Medulla oblongata (tissue), 1 donor: ENCODE results near the gene CHN2.

ENCODE experiments used
- DNase-seq: peaks from one replicate; pipeline ENCODE4 v3.0.0-alpha.2; 2015; ENCODE audit errors: extremely low spot score

The CHN2 gene

DNA sequence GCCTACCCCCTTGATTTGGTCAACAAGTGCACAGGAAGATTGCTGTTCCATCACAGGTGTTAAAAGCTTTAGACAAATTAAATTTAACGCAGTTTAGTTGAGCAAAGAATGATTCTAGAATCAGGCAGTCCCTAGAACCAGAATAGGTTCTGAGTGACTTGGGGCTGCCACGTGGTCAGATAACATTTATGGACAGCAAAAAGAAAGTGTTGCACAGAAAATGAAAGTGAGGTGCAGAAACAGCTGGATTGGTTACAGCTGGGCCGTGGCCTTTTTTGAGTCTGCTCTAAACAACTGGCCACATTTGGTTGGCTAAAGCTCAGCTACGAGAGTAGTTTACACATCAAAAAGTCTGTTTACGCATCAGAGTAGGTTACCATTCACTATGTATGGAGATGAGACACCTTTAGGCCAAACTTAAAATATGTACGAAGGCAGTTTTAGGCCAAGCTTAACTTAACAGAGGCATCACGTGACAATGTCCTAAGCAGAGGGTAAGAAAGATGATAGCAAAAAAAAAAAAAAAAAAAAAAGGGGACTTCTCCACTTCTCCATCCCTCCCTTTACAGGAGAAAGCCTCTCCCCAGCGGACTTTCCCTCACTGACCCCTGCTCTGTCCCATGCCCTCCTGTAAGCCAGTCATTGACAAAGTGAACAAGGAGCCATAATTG is 235.8 kb downstream of the CHN2 start:
- DNase-seq, result no peak

- no peak for DNase-seq
Observed at GRCh38 chr7:29431686-29432085, 237.1 kb downstream of the CHN2 start.

DNA sequence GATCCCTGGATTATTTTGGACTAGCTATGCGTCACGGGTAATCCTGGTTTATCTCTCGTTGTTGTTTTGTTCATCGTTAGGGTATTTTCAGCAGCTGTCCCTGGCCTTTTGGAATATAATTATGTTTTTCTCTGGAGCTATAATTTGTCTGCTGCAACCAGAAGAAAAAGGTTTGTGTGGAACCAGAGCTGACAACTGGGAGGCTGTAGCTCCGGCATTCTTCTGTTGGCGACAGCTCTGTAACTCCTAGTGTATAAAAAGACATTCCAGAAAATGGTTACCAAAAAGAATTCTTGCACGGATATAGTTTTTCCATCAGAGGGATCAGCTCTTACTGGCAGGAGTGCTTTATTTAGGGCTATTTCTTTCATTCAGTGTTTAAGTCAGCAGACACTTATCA is 238.1 kb downstream of the CHN2 start:
- DNase-seq, result no peak

DNA sequence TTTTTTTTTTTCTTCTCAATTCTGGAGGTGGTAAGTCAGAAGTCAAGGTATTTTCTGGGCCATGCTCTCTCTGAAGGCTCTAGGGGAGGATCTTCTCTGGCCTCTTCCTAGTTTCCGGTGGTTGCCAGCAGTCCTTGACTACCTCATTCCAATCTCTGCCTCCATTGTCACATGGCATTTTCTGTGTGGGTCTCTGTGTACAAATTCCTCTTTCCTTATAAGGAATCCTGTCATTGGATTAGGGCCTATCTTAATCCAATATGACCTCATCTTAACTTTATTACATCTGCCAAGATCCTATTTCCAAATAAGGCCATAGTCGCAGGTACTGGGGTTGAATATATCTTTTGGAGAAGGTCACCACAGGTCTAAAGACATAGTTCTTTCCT is 239.8 kb downstream of the CHN2 start:
- no peak for DNase-seq

GRCh38 chr7:29435167-29435566 is 240.6 kb downstream of the CHN2 start:
- no peak for DNase-seq

DNA sequence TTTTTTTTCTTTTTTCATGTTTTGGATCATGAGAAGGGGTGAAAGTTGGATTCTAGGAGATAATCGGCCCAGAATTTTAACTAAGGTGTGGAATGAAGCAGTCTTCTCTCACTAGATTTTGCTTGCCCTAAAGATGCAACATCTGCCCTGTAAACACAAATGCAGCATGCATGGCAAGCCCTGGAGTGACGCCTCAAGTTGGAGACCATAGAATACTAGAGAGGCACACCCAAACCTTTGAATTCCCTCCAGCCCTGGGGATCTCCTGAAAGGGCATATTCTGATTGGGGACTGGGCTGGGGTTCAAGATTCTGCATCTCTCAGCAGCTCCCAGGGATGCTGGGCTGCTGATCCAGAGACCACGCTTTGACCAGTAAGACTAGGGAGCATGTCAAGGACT is 241.3 kb downstream of the CHN2 start:
- DNase-seq, result no peak

GRCh38 chr7:29442146-29442545 is 247.6 kb downstream of the CHN2 start:
- no peak for DNase-seq

- no peak for DNase-seq
Observed at GRCh38 chr7:29443552-29443951, 249.0 kb downstream of the CHN2 start.

DNA sequence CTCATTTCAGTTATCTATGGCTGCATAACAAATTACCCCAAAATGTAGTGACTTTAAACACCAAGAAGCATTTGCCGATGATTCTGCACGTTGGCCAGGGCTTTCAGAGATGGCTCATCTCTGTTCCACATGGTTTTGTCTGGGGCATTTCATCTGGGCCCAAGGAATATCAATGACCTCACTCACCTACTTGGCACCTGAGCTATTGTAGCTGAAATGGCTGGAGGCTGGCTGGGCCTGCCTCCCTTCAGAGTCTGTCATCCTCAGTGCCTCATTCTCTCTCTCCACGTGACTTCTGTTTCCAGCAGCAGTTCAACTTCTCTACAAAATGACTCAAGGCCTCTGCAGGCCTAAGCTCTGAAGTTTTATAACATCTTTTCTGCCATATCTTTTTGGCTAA is 249.7 kb downstream of the CHN2 start:
- DNase-seq, result no peak

- no peak for DNase-seq
Observed at GRCh38 chr7:29445736-29446135, 251.2 kb downstream of the CHN2 start.

- peak; percentile 24 for DNase-seq
Observed at GRCh38 chr7:29447828-29448227, 253.3 kb downstream of the CHN2 start.

GRCh38 chr7:29449569-29450260 is 255.1 kb downstream of the CHN2 start:
- no peak for DNase-seq

DNA sequence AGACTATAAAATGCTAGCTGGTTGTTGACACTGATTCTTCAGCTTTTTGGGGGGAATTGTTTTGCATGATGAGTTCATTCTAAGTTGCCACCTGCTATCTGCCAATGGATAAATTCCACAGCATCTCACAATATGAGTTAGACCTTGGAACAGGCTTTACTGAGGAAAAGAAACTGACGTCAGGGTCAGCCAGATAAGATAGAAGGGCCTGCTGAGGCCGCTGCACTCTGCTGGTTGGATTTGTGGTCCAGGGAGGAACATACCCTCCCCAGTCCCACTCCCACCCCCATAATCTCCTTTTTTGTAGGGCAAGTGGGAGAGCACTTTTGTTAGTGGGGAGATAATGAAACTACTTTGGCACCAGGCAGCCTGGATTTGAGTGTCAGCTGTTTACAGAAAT is 258.4 kb downstream of the CHN2 start:
- no peak for DNase-seq

- DNase-seq, result no peak
Observed at GRCh38 chr7:29454464-29454863, 259.9 kb downstream of the CHN2 start.

- no peak for DNase-seq
Observed at GRCh38 chr7:29454899-29455451, 260.4 kb downstream of the CHN2 start.

DNA sequence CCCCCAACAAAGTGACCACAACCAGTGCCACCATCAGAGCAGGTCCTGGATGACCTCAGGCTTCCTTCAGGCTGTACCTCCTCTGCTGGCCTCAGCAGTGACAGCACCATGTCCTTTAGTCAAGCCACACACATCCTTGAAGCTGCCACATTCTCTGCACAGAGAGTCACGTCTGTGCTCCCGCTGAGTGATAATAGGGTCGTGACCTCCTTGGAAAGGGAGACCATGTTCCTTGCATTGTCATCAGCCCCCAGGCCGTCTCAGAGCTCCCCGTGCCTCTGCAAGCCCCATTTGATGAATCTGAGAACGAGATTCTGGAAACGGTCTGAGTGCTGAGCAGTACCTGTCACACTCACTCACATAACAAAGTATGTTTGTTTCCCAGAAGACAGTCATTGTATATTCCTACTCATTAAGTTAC is 262.6 kb downstream of the CHN2 start:
- peak; percentile 26 for DNase-seq

GRCh38 chr7:29457565-29458011 is 263.0 kb downstream of the CHN2 start:
- peak; percentile 84 for DNase-seq

GRCh38 chr7:29458933-29459332 is 264.4 kb downstream of the CHN2 start:
- no peak for DNase-seq

GRCh38 chr7:29459589-29459988 is 265.0 kb downstream of the CHN2 start:
- DNase-seq, result no peak

GRCh38 chr7:29461996-29462395 is 267.4 kb downstream of the CHN2 start:
- DNase-seq, result no peak

- no peak for DNase-seq
Observed at GRCh38 chr7:29463504-29464158, 269.1 kb downstream of the CHN2 start.

DNA sequence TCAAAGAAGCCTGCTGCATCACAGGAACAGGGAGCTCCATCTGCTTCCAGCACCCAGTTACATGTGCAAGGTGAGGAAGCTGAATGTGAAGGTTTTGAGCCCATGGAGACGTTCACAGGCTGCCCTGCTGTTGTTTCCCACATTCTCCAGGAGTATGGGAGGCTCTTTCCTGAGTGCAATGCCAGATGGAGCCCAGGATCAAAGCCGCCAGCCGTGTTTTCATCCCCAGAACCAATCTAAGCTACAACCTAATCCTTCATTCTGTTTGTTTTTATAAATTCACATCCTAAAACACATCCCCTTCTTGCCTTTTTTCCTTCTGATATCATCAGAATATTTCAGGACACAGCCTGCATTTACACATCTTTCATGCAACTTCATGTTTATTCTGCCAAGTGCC is 270.2 kb downstream of the CHN2 start:
- no peak for DNase-seq
